ENCODE data around the gene CCDC13. TPM values are rescaled to one million over a fixed set of nuclear protein-coding genes. Genes with fewer than 3 reads are reported as not detected.
"Not testable (repeated sequence)": the region's sequence is repeated elsewhere in the genome, so short reads cannot be mapped to it uniquely, and the experiment has no call there.

The CCDC13 gene
- total RNA-seq, 1 experiment from 2014 or later, result 0.41 TPM

DNA sequence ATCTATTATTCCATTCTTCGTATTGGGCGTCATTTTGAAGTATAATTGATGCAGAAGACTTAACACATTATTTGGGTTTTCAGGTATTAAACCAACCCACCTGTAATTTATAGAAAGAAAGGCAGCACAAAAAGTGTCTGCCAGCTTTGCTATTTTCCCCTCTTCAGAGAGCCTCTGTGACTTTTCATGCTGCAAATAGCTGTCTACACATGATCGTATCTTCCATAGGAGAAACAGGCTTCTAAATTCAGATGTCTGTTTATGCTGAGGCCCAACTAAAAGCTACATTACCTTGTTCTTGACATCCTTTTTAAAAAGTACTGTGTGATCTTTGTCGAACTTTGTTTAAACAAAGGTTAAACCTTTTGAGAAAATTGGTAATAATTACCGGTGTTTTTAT lies 41.2 kb upstream of the CCDC13 start:
- Histone ChIP-seq H3K9me3 (ENCODE audit: insufficient read depth, low read depth) (no peaks in the 10 kb centered on the region), H3F3A (ENCODE audit: insufficient read depth, low read depth) (peaks cover 33% of the 10 kb centered on the region), H3K79me2 (ENCODE audit: low read depth) (peaks cover 87% of the 10 kb centered on the region), H3K4me1 (replicated peaks; ENCODE audit: insufficient read depth) (peaks cover 47% of the 10 kb centered on the region), H3K4me2 (peak overlapping the region; percentile 41; the same call in 1 of the 2 replicates), H4K20me1 (ENCODE audit: insufficient read depth) (no peaks in the 10 kb centered on the region; the same call in 1 of the 2 replicates), H3K4me3 (no peak overlapping the region), H2AFZ (no peak overlapping the region), H3K27ac (peak overlapping the region; percentile 48), H3K36me3 (ENCODE audit: low read depth) (no peaks in the 10 kb centered on the region), H3K27me3 (ENCODE audit: insufficient read depth, low read depth) (no peaks in the 10 kb centered on the region), H3K9me2 (ENCODE audit: insufficient read depth) (no peaks in the 10 kb centered on the region)
- CTCF ChIA-PET, result no interaction called here
- no TSS peak for BruUV-seq (replicated peaks)
- POLR2A ChIA-PET (ENCODE audit: unreplicated experiment), result no interaction called here
- no peak for DNase-seq
- intact Hi-C loops (cut with micrococcal nuclease; ENCODE audit: unreplicated experiment), result no loop called here
- TF ChIP-seq CTCF (conservative IDR thresholded peaks at IDR 0.05) (no peak), EZH2 (IDR thresholded peaks at IDR 0.05; ENCODE audit: low read depth) (no peak)

DNA sequence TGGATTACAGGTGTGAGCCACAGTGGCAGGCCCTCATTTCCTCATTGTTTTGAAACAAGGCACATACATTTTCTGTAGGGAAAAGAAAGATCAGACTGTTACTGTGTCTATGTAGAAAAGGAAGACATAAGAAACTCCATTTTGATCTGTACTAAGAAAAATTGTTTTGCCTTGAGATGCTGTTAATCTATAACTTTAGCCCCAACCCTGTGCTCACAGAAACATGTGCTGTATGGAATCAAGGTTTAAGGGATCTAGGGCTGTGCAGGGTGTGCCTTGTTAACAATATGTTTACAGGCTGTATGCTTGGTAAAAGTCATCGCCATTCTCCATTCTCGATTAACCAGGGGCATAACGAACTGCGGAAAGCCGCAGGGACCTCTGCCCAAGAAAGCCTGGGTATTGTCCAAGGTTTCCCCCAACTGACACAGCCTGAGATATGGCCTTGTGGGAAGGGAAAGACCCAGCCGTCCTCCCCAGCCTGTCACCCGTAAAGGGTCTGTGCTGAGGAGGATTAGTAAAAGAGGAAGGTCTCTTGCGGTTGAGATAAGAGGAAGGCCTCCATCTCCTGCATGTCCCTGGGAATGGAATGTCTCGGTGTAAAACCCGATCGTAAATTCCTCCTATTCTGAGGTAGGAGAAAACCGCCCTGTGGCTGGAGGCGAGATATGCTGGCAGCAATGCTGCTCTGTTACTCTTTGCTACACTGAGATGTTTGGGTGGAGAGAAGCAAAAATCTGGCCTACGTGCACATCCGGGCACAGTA lies 38.2 kb upstream of the CCDC13 start:
- H4K20me1 ChIP-seq (ENCODE audit: insufficient read depth); POLR2A ChIA-PET (ENCODE audit: unreplicated experiment); H3K36me3 ChIP-seq (ENCODE audit: low read depth); H2AFZ ChIP-seq; CTCF ChIA-PET; BruUV-seq (replicated peaks); H3K9me3 ChIP-seq (ENCODE audit: insufficient read depth, low read depth); intact Hi-C loops (cut with micrococcal nuclease; ENCODE audit: unreplicated experiment); H3K27me3 ChIP-seq (ENCODE audit: insufficient read depth, low read depth); H3K9me2 ChIP-seq (ENCODE audit: insufficient read depth): not testable (repeated sequence)
- H3K4me1 ChIP-seq (replicated peaks; ENCODE audit: insufficient read depth), result peaks cover 31% of the 10 kb centered on the region
- peak overlapping the region; percentile 73 for H3K4me2 ChIP-seq
- peak overlapping the region; percentile 91 for H3K27ac ChIP-seq
- DNase-seq, result peak in 1 of 2 experiments; percentile 65
- H3K4me3 ChIP-seq, result peak overlapping the region; percentile 65
- peaks cover 65% of the 10 kb centered on the region for H3K79me2 ChIP-seq (ENCODE audit: low read depth)
- peaks cover 15% of the 10 kb centered on the region for H3F3A ChIP-seq (ENCODE audit: insufficient read depth, low read depth)

DNA sequence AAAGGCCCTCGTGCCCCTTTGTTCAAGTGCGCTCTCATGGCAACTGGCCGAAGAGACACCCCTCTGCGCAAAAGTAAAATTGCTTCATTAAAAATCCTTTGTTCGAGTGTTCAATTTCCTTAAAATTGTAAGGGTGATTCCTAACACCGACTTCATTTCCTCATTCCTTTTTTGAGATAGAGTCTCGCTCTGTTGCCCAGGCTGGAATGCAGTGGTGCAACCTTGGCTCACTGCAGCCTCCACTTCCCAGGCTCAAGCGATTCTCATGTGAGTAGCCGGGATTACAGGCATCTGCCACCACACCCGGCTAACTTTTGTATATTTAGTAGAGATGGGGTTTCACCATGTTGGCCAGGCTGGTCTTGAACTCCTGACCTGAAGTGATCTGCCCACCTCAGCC lies 37.7 kb upstream of the CCDC13 start:
- H3K9me2 ChIP-seq (ENCODE audit: insufficient read depth); H3K27me3 ChIP-seq (ENCODE audit: insufficient read depth, low read depth); CTCF ChIA-PET; H2AFZ ChIP-seq; H3K9me3 ChIP-seq (ENCODE audit: insufficient read depth, low read depth); H3K36me3 ChIP-seq (ENCODE audit: low read depth); H4K20me1 ChIP-seq (ENCODE audit: insufficient read depth); BruUV-seq (replicated peaks); intact Hi-C loops (cut with micrococcal nuclease; ENCODE audit: unreplicated experiment); POLR2A ChIA-PET (ENCODE audit: unreplicated experiment): not testable (repeated sequence)
- Histone ChIP-seq H3K4me2 (peak overlapping the region; percentile 73), H3K27ac (peak overlapping the region; percentile 91), H3K4me3 (peak overlapping the region; percentile 65), H3K4me1 (replicated peaks; ENCODE audit: insufficient read depth) (peaks cover 28% of the 10 kb centered on the region), H3F3A (ENCODE audit: insufficient read depth, low read depth) (peaks cover 13% of the 10 kb centered on the region), H3K79me2 (ENCODE audit: low read depth) (peaks cover 59% of the 10 kb centered on the region)
- DNase-seq, result peak in 1 of 2 experiments; percentile 64

DNA sequence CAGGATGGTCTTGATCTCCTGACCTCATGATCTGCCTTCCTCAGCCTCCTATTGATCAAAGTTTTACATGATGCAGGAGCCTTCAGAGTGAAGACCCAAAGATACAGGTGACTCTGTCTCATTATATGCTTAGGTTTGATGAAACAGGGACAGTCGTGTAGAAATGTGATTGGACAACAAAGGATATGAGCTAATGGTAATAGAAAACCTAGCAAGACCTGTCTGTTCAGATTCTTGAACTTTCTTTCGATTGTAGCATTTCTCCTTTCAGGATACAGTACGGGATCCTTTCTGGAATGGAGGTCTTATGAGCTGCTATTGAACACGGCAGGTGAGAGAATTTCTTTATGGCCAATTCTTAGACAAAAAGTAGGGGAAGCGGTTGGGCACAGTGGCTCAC lies 36.1 kb upstream of the CCDC13 start, which contains the start of gene ACKR2:
Gene ACKR2 (plus strand): TSS at position 244 of the 400 bp plus-strand sequence. CDS start 55,058 bp downstream, outside the sequence.
- peaks cover 21% of the 10 kb centered on the region for H3K4me1 ChIP-seq (replicated peaks; ENCODE audit: insufficient read depth)
- H3F3A ChIP-seq (ENCODE audit: insufficient read depth, low read depth), result peaks cover 15% of the 10 kb centered on the region; the same call in 1 of the 2 replicates
- H3K9me3 ChIP-seq (ENCODE audit: insufficient read depth, low read depth), result no peaks in the 10 kb centered on the region
- peaks cover 44% of the 10 kb centered on the region for H3K79me2 ChIP-seq (ENCODE audit: low read depth)
- ChIA-PET POLR2A (ENCODE audit: unreplicated experiment) (no interaction called here), CTCF (interaction anchor here (0.7 kb wide), 1 partner anchor 156 kb away, joined by 4 read pairs; no protein-coding TSS in a partner anchor)
- peak within 1 kb of the TSS; percentile 91 for H3K27ac ChIP-seq
- no TSS peak for BruUV-seq (replicated peaks)
- H3K9me2 ChIP-seq (ENCODE audit: insufficient read depth), result no peaks in the 10 kb centered on the region
- H3K4me2 ChIP-seq, result peak within 1 kb of the TSS; percentile 73
- H3K4me3 ChIP-seq, result peak within 1 kb of the TSS; percentile 65
- TF ChIP-seq EZH2 (IDR thresholded peaks at IDR 0.05; ENCODE audit: low read depth) (no peak), CTCF (conservative IDR thresholded peaks at IDR 0.05) (no peak)
- DNase-seq, result peak in 1 of 2 experiments; percentile 82
- intact Hi-C loops (cut with micrococcal nuclease; ENCODE audit: unreplicated experiment), result loop anchor here (5.0 kb wide), 1 partner anchor 217 kb away; the partner anchor contains the start of gene SS18L2
- no peaks in the 10 kb centered on the region for H3K27me3 ChIP-seq (ENCODE audit: insufficient read depth, low read depth)
- H4K20me1 ChIP-seq (ENCODE audit: insufficient read depth), result no peaks in the 10 kb centered on the region
- no peaks in the 10 kb centered on the region for H3K36me3 ChIP-seq (ENCODE audit: low read depth)
- no peak within 1 kb of the TSS for H2AFZ ChIP-seq
